HG03159 (cell line): ENCODE results near the gene ZNF90.
"Not testable (repeated sequence)": the region's sequence is repeated elsewhere in the genome, so short reads cannot be mapped to it uniquely, and the experiment has no call there.

ENCODE experiments used
- ATAC-seq: cut with Tn5 transposase; IDR thresholded peaks from one replicate; pipeline ENCODE4 v1.9.1; 2021; ENCODE audit warnings: mild to moderate bottlenecking, moderate library complexity; ENCODE audit not compliant: unreplicated experiment

ZNF90 gene

GRCh38 chr19:20102097-20102496, 24.3 kb downstream of the ZNF90 start:
- no peak for ATAC-seq

GRCh38 chr19:20103091-20103740, 25.4 kb downstream of the ZNF90 start:
- no peak for ATAC-seq

- ATAC-seq = no peak
Observed at GRCh38 chr19:20107301-20107700, 29.5 kb downstream of the ZNF90 start.

GRCh38 chr19:20118064-20118839, 40.5 kb downstream of the ZNF90 start:
- not testable (repeated sequence) for ATAC-seq

- no peak for ATAC-seq
Observed at GRCh38 chr19:20124879-20125278, 47.1 kb downstream of the ZNF90 start.

- ATAC-seq = not testable (repeated sequence)
Observed at GRCh38 chr19:20132933-20133332, 55.1 kb downstream of the ZNF90 start.

- ATAC-seq = not testable (repeated sequence)
Observed at GRCh38 chr19:20137714-20138113, 59.9 kb downstream of the ZNF90 start.

GRCh38 chr19:20151617-20152145, 73.9 kb downstream of the ZNF90 start:
- ATAC-seq = no peak

- ATAC-seq = not testable (repeated sequence)
Observed at GRCh38 chr19:20152506-20152905, 74.7 kb downstream of the ZNF90 start.

GRCh38 chr19:20153281-20153680, 75.5 kb downstream of the ZNF90 start:
- no peak for ATAC-seq

- ATAC-seq = no peak
Observed at GRCh38 chr19:20154636-20155035, 76.8 kb downstream of the ZNF90 start.

GRCh38 chr19:20162821-20163220, 85.0 kb downstream of the ZNF90 start:
- ATAC-seq = no peak

GRCh38 chr19:20164456-20164855, 86.7 kb downstream of the ZNF90 start:
- ATAC-seq = no peak

GRCh38 chr19:20165971-20166592, 88.3 kb downstream of the ZNF90 start:
- ATAC-seq = no peak

GRCh38 chr19:20167020-20167644, 89.3 kb downstream of the ZNF90 start, which contains the start of gene ZNF486:
Gene ZNF486, plus strand, starts transcription at chr19:20167214. Its CDS starts 117 bp downstream, at chr19:20167331.
- peak; percentile 96 for ATAC-seq

- ATAC-seq = no peak
Observed at GRCh38 chr19:20167651-20168122, 89.9 kb downstream of the ZNF90 start.
